Astrocyte (in vitro differentiated cells and primary cell): ENCODE data around the gene CERT1. TPM values are rescaled to one million over a fixed set of nuclear protein-coding genes. Genes with fewer than 3 reads are reported as not detected.

Experiments used
- DNase-seq: peaks from one replicate; pipeline ENCODE4 v3.0.0-alpha.2; 2010; ENCODE audit warnings: low read depth
- FAIRE-seq: peaks from 2 replicates; lab custom pipeline; 2011; peaks lifted over from hg19 to GRCh38; lab: Jason Lieb, UNC
- H2AFZ ChIP-seq: 2 replicates; pipeline ENCODE4 v1.6.0; 2012; ENCODE audit warnings: low read depth, low read length, inconsistent platforms
- H3K27ac ChIP-seq: 2 replicates; pipeline ENCODE4 v1.5.1; 2011; ENCODE audit warnings: low read depth, low read length, inconsistent platforms
- H3K27me3 ChIP-seq: 2 replicates; pipeline ENCODE4 v1.6.0; 2011; ENCODE audit warnings: low read length, inconsistent platforms; ENCODE audit not compliant: insufficient read depth
- H3K36me3 ChIP-seq: 2 replicates; pipeline ENCODE4 v1.5.1; 2011; ENCODE audit warnings: low read length, inconsistent platforms; ENCODE audit not compliant: insufficient read depth
- H3K4me1 ChIP-seq: 2 replicates; pipeline ENCODE4 v1.5.1; 2011; ENCODE audit warnings: low read length, inconsistent platforms; ENCODE audit not compliant: insufficient read depth
- H3K4me2 ChIP-seq: 2 replicates; pipeline ENCODE4 v1.6.0; 2012; ENCODE audit warnings: low read length, inconsistent platforms
- H3K4me3 ChIP-seq: 2 replicates; pipeline ENCODE4 v1.5.1; 2011; ENCODE audit warnings: low read depth, mild to moderate bottlenecking, low read length, inconsistent platforms; ENCODE audit not compliant: insufficient read depth
- H3K79me2 ChIP-seq: 2 replicates; pipeline ENCODE4 v1.6.0; 2012; ENCODE audit warnings: mild to moderate bottlenecking, low read length, inconsistent platforms; ENCODE audit not compliant: insufficient read depth
- H3K9ac ChIP-seq: 2 replicates; pipeline ENCODE4 v1.6.0; 2012; ENCODE audit warnings: mild to moderate bottlenecking, low read length, inconsistent platforms
- H3K9me3 ChIP-seq: 2 replicates; pipeline ENCODE4 v1.5.1; 2012; ENCODE audit warnings: low read depth, mild to moderate bottlenecking, low read length, inconsistent platforms; ENCODE audit not compliant: insufficient read depth
- H4K20me1 ChIP-seq: 2 replicates; pipeline ENCODE4 v1.6.0; 2012; ENCODE audit warnings: low read length, inconsistent platforms; ENCODE audit not compliant: insufficient read depth
- H3K27ac Mint-ChIP-seq: one replicate; pipeline ENCODE4 v1.8.0; 2021; ENCODE audit warnings: mild to moderate bottlenecking, mixed read lengths; ENCODE audit not compliant: unreplicated experiment
- H3K27me3 Mint-ChIP-seq: one replicate; pipeline ENCODE4 v1.8.0; 2021; ENCODE audit warnings: low read depth, mixed read lengths; ENCODE audit not compliant: unreplicated experiment
- H3K36me3 Mint-ChIP-seq: one replicate; pipeline ENCODE4 v1.8.0; 2021; ENCODE audit warnings: low read depth, mixed read lengths; ENCODE audit not compliant: unreplicated experiment
- H3K4me1 Mint-ChIP-seq: one replicate; pipeline ENCODE4 v1.8.0; 2021; ENCODE audit warnings: low read depth, mixed read lengths; ENCODE audit not compliant: unreplicated experiment
- H3K4me3 Mint-ChIP-seq: one replicate; pipeline ENCODE4 v1.8.0; 2021; ENCODE audit warnings: mild to moderate bottlenecking, moderate library complexity, mixed read lengths; ENCODE audit not compliant: unreplicated experiment
- H3K9me3 Mint-ChIP-seq: one replicate; pipeline ENCODE4 v1.8.0; 2021; ENCODE audit warnings: mild to moderate bottlenecking, mixed read lengths; ENCODE audit not compliant: unreplicated experiment
- EZH2 ChIP-seq: IDR thresholded peaks from 2 replicates; pipeline ENCODE4 v1.6.1; 2012; ENCODE audit warnings: mild to moderate bottlenecking, low read length, inconsistent platforms; ENCODE audit not compliant: insufficient read depth
- total RNA-seq: library from RNA; stranded (reverse); gene quantifications from 2 replicates; pipeline ENCODE4 v1.2.1, GENCODE V29; 2021
- TF ChIP-seq, protein P1 (sequence below): IDR thresholded peaks from 2 replicates; pipeline ENCODE4 v1.5.1; 2011; ENCODE audit warnings: low read depth, mild to moderate bottlenecking, inconsistent platforms, low read length, moderate library complexity; ENCODE audit not compliant: insufficient read depth

The CERT1 gene
- total RNA-seq, 1 donor from 2014 or later = 29.6 TPM

DNA sequence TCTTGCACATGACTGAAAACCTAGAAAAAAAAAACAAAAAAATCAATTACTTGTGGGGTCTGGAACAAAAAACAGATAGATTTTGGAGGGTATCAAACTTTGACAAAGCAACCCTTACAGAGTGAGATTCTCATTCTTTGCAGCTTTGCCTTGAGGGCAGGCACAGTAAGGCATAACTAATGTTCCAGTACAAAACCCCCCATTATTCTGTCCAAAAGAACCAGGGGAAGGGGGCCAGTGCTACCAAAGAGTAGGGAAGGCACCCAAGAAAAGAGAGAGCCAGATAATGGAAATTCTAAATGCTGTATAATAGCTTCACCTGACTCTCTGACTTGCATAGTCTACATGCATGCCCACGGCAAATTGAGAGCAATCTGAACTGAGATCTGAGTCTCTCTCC lies 13.2 kb upstream of the CERT1 start:
- no peak overlapping the region for H2AFZ ChIP-seq
- no peak overlapping the region for H3K9ac ChIP-seq
- Mint-ChIP-seq H3K4me3 (no peak overlapping the region), H3K27ac (no peak overlapping the region), H3K4me1 (peaks cover 19% of the 10 kb centered on the region), H3K36me3 (peaks cover 18% of the 10 kb centered on the region), H3K9me3 (peaks cover 6% of the 10 kb centered on the region), H3K27me3 (no peaks in the 10 kb centered on the region)
- DNase-seq (no peak), FAIRE-seq (no peak)
- H3K4me2 ChIP-seq = no peak overlapping the region
- H3K4me3 ChIP-seq = no peak overlapping the region
- no peaks in the 10 kb centered on the region for H3K27me3 ChIP-seq
- no peak overlapping the region for H3K27ac ChIP-seq
- H3K79me2 ChIP-seq = peaks cover 91% of the 10 kb centered on the region
- no peaks in the 10 kb centered on the region for H3K9me3 ChIP-seq
- H3K36me3 ChIP-seq = no peaks in the 10 kb centered on the region
- peaks cover 26% of the 10 kb centered on the region for H4K20me1 ChIP-seq
- peaks cover 3% of the 10 kb centered on the region for H3K4me1 ChIP-seq
- TF ChIP-seq, protein P1, sequence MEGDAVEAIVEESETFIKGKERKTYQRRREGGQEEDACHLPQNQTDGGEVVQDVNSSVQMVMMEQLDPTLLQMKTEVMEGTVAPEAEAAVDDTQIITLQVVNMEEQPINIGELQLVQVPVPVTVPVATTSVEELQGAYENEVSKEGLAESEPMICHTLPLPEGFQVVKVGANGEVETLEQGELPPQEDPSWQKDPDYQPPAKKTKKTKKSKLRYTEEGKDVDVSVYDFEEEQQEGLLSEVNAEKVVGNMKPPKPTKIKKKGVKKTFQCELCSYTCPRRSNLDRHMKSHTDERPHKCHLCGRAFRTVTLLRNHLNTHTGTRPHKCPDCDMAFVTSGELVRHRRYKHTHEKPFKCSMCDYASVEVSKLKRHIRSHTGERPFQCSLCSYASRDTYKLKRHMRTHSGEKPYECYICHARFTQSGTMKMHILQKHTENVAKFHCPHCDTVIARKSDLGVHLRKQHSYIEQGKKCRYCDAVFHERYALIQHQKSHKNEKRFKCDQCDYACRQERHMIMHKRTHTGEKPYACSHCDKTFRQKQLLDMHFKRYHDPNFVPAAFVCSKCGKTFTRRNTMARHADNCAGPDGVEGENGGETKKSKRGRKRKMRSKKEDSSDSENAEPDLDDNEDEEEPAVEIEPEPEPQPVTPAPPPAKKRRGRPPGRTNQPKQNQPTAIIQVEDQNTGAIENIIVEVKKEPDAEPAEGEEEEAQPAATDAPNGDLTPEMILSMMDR = no peak
- no peak for TF ChIP-seq EZH2

DNA sequence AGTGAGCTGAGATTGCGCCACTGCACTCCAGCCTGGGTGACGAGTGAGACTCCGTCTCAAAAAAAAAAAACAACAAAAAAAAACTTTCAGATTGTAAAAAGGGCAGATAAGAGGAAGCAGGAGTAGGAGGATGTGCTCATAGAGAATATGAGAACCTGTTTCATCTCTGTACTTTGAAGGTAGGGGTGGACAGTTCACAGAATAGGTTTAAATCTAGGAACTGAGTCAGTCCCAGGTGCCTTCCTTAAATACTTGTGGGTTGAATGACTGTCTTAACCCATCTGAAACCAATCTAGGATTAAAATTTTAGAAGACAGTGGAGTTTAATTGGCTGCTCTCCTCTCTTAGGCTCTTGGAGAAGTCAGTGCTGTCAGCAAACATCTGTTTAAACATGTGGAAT lies 12.6 kb upstream of the CERT1 start:
- no peak for FAIRE-seq
- TF ChIP-seq EZH2 = no peak
- TF ChIP-seq, protein P1 = no peak
- no peak for DNase-seq
- H3K36me3 Mint-ChIP-seq = peaks cover 16% of the 10 kb centered on the region
- peaks cover 6% of the 10 kb centered on the region for H3K9me3 Mint-ChIP-seq
- H4K20me1 ChIP-seq = peaks cover 32% of the 10 kb centered on the region
- H3K4me3 ChIP-seq = no peak overlapping the region
- H3K27ac ChIP-seq = no peak overlapping the region
- no peak overlapping the region for H3K4me2 ChIP-seq
- H3K4me1 ChIP-seq = peaks cover 3% of the 10 kb centered on the region
- no peaks in the 10 kb centered on the region for H3K27me3 Mint-ChIP-seq
- no peak overlapping the region for H3K27ac Mint-ChIP-seq
- H2AFZ ChIP-seq = no peak overlapping the region
- H3K9ac ChIP-seq = no peak overlapping the region
- H3K27me3 ChIP-seq = no peaks in the 10 kb centered on the region
- peaks cover 91% of the 10 kb centered on the region for H3K79me2 ChIP-seq
- H3K4me3 Mint-ChIP-seq = no peak overlapping the region
- H3K4me1 Mint-ChIP-seq = peaks cover 19% of the 10 kb centered on the region
- no peaks in the 10 kb centered on the region for H3K9me3 ChIP-seq
- H3K36me3 ChIP-seq = no peaks in the 10 kb centered on the region

DNA sequence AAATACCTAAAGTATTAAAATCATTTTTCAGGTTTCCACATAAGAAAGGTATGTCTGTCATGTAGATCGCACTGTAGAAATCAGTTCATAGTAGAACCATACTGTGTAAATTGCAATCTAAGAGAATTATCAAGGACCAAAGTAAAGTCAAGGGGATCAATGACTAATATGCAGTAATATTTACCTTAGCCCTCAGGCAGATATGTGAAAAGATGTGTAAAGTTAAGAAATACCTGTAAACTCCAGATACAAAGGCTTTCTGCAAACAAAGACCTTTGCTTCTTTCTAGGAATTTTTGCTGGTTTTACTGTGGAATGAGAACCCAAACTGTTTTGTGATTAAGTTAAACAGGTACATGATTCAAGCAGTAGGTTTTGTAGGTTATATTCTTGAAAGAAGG lies 11.8 kb upstream of the CERT1 start:
- H3K36me3 ChIP-seq = no peaks in the 10 kb centered on the region
- no peaks in the 10 kb centered on the region for H3K27me3 Mint-ChIP-seq
- H3K4me2 ChIP-seq = no peak overlapping the region
- H2AFZ ChIP-seq = no peak overlapping the region
- peaks cover 12% of the 10 kb centered on the region for H3K36me3 Mint-ChIP-seq
- H3K9me3 ChIP-seq = no peaks in the 10 kb centered on the region
- H3K27ac Mint-ChIP-seq = no peak overlapping the region
- no peak overlapping the region for H3K27ac ChIP-seq
- DNase-seq (no peak), FAIRE-seq (no peak)
- H3K4me3 Mint-ChIP-seq = no peak overlapping the region
- H3K4me1 Mint-ChIP-seq = peaks cover 19% of the 10 kb centered on the region
- peaks cover 92% of the 10 kb centered on the region for H3K79me2 ChIP-seq
- no peaks in the 10 kb centered on the region for H3K27me3 ChIP-seq
- peaks cover 6% of the 10 kb centered on the region for H3K9me3 Mint-ChIP-seq
- TF ChIP-seq, protein P1 = no peak
- no peak for TF ChIP-seq EZH2
- no peak overlapping the region for H3K9ac ChIP-seq
- H4K20me1 ChIP-seq = peaks cover 32% of the 10 kb centered on the region
- peaks cover 3% of the 10 kb centered on the region for H3K4me1 ChIP-seq
- no peak overlapping the region for H3K4me3 ChIP-seq
